Endothelial cell of umbilical vein (primary cell): Measurements from ENCODE around the gene MYO15A. TPM values are rescaled to one million over a fixed set of nuclear protein-coding genes. Genes with fewer than 3 reads are reported as not detected.

Experiments used
- BruUV-seq: library from RNA; stranded (reverse); fragments of 400-500 nt; replicated peaks from 2 replicates; lab custom pipeline; 2021; lab: Mats Ljungman, UMichigan
- CTCF ChIA-PET: fragments of 300-600, 350-600 bp; sonication (Branson Sonifier 250); formaldehyde crosslinking; loops from one replicate; lab custom pipeline; 2021; ENCODE audit warnings: antibody characterized with exemption, inconsistent platforms; lab: Charles Lee
- POLR2A ChIA-PET: fragments of 300-600, 350-600 bp; sonication (Branson Sonifier 250); formaldehyde crosslinking; loops from one replicate; lab custom pipeline; 2021; ENCODE audit warnings: antibody characterized with exemption, inconsistent platforms; lab: Charles Lee
- DNase-seq: peaks from one replicate; pipeline ENCODE4 v3.0.0-alpha.2; 2011; ENCODE audit warnings: low read depth, low spot score
- FAIRE-seq: peaks from 2 replicates; lab custom pipeline; 2011; peaks lifted over from hg19 to GRCh38; lab: Jason Lieb, UNC
- H2AFZ ChIP-seq: 2 replicates; pipeline ENCODE4 v1.6.0; 2012; ENCODE audit warnings: low read depth, low read length, control low read depth, inconsistent platforms
- H3K27ac ChIP-seq: 2 replicates; pipeline ENCODE4 v1.5.1; 2011; ENCODE audit warnings: low read depth, mild to moderate bottlenecking, control low read depth, low read length, moderate library complexity; ENCODE audit not compliant: insufficient read depth
- H3K27me3 ChIP-seq, 2 experiments: 2 replicates each; pipeline versions ENCODE4 v1.6.0 to v1.6.1; 2011; ENCODE audit warnings: low read length in 2 of 2, mixed read lengths in 1 of 2; ENCODE audit not compliant: control insufficient read depth in 2 of 2, insufficient read depth in 2 of 2
- H3K36me3 ChIP-seq, 2 experiments: 2 replicates in 1 of 2; 3 replicates in 1 of 2; pipeline ENCODE4 v1.5.1; 2011; ENCODE audit warnings: low read length in 2 of 2, mild to moderate bottlenecking in 1 of 2, moderate library complexity in 1 of 2; ENCODE audit not compliant: control insufficient read depth in 2 of 2, insufficient read depth in 2 of 2; ENCODE audit errors: extremely low read depth in 1 of 2
- H3K4me1 ChIP-seq: 3 replicates; pipeline ENCODE4 v1.5.1; 2011; ENCODE audit warnings: mild to moderate bottlenecking, low read length; ENCODE audit not compliant: control insufficient read depth, insufficient read depth; ENCODE audit errors: extremely low read depth
- H3K4me2 ChIP-seq: 2 replicates; pipeline ENCODE4 v1.6.1; 2011; ENCODE audit warnings: low read length, control low read depth, mixed read lengths; ENCODE audit not compliant: insufficient read depth
- H3K4me3 ChIP-seq, 3 experiments: fragments of 200-600 bp in 1 of 3; sonication (generic), shearing (Covaris generic) in 1 of 3; replicated peaks in 1 of 3; 2 replicates each; pipeline ENCODE4 v1.5.1; 2011 to 2016; ENCODE audit warnings: control low read depth in 3 of 3, low read length in 3 of 3, mild to moderate bottlenecking in 2 of 3, inconsistent platforms in 1 of 3, low read depth in 1 of 3, moderate library complexity in 1 of 3; ENCODE audit not compliant: insufficient read depth in 1 of 3
- H3K79me2 ChIP-seq: 2 replicates; pipeline ENCODE4 v1.6.0; 2012; ENCODE audit warnings: low read length, inconsistent platforms; ENCODE audit not compliant: control insufficient read depth, insufficient read depth
- H3K9ac ChIP-seq: replicated peaks from 2 replicates; pipeline ENCODE3; 2011; ENCODE audit warnings: low read length, control low read depth; ENCODE audit not compliant: insufficient read depth; ENCODE audit errors: extremely low read depth
- H3K9me1 ChIP-seq: replicated peaks from 3 replicates; pipeline ENCODE4 v1.6.0; 2011; ENCODE audit warnings: mild to moderate bottlenecking, low read length; ENCODE audit not compliant: control insufficient read depth, insufficient read depth; ENCODE audit errors: extremely low read depth
- H3K9me3 ChIP-seq: replicated peaks from 2 replicates; pipeline ENCODE4 v1.5.1; 2012; ENCODE audit warnings: low read length, inconsistent platforms; ENCODE audit not compliant: control insufficient read depth, insufficient read depth
- H4K20me1 ChIP-seq: replicated peaks from 2 replicates; pipeline ENCODE3; 2011; ENCODE audit warnings: mild to moderate bottlenecking, low read length; ENCODE audit not compliant: control insufficient read depth, insufficient read depth; ENCODE audit errors: extremely low read depth
- CTCF ChIP-seq, 2 donors: IDR thresholded peaks; 1 replicate in 1 of 2; 2 replicates in 1 of 2; pipeline ENCODE4 v1.5.1; 2011; ENCODE audit warnings: low read length in 2 of 2, mild to moderate bottlenecking in 2 of 2, moderate library complexity in 2 of 2, control low read depth in 1 of 2, inconsistent platforms in 1 of 2, low read depth in 1 of 2; ENCODE audit not compliant: insufficient read depth in 1 of 2; ENCODE audit errors: extremely low read depth in 1 of 2
- EZH2 ChIP-seq: IDR thresholded peaks from 2 replicates; pipeline ENCODE4 v1.6.1; 2012; ENCODE audit warnings: borderline replicate concordance, low read depth, mild to moderate bottlenecking, moderate library complexity, low read length, inconsistent platforms; ENCODE audit not compliant: severe bottlenecking
- FOS ChIP-seq: IDR thresholded peaks from 2 replicates; pipeline ENCODE4 v1.6.1; 2011; ENCODE audit warnings: mild to moderate bottlenecking, low read length, moderate library complexity, borderline replicate concordance; ENCODE audit not compliant: insufficient read depth
- GATA2 ChIP-seq: IDR thresholded peaks from 2 replicates; pipeline ENCODE4 v1.7.0; 2011; ENCODE audit warnings: low read depth, mild to moderate bottlenecking, moderate library complexity, mixed read lengths, low read length; ENCODE audit not compliant: insufficient read length, insufficient read depth
- JUN ChIP-seq: IDR thresholded peaks from 2 replicates; pipeline ENCODE4 v1.6.1; 2011; ENCODE audit warnings: borderline replicate concordance, low read depth; ENCODE audit not compliant: insufficient read length, insufficient read depth
- MAX ChIP-seq: IDR thresholded peaks from 2 replicates; pipeline ENCODE4 v1.6.1; 2011; ENCODE audit not compliant: insufficient read depth, insufficient read length
- POLR2AphosphoS5 ChIP-seq: IDR thresholded peaks from 2 replicates; pipeline ENCODE4 v1.6.1; 2012; ENCODE audit warnings: low read depth, mild to moderate bottlenecking, control low read depth, low read length, moderate library complexity; ENCODE audit not compliant: insufficient read depth
- dilution Hi-C: fragments of 300-500 bp; cut with MboI; formaldehyde crosslinking; loops from one replicate; pipeline ENCODE4 v1.15.0; 2019; ENCODE audit warnings: low sequenced_read_pairs; ENCODE audit not compliant: extremely low pct_ligation_motif_present
- intact Hi-C: fragments of 100-400 bp; cut with micrococcal nuclease; formaldehyde crosslinking; loops from one replicate; pipeline ENCODE4 v1.10.0; 2022
- polyA plus RNA-seq, 4 experiments: library from polyadenylated mRNA; depleted of rRNA in 3 of 4; stranded (reverse) in 3 of 4; unstranded in 1 of 4; fragments of >200 nt; gene quantifications; 2 replicates each; pipeline versions ENCODE4 v1.2.1 to v1.2.3, GENCODE V29; 2011 to 2012; ENCODE audit warnings: missing spikeins in 1 of 4
- total RNA-seq: library from RNA; stranded (reverse); gene quantifications from 2 replicates; pipeline ENCODE4 v1.2.3, GENCODE V29; 2021

Gene MYO15A
- total and polyA plus RNA-seq, 2 donors (not counting 3 experiments of a cell fraction or from before 2014, with no cell fraction given): 0.46 to 0.82 TPM

- Histone ChIP-seq H3K4me1 (no peaks in the 10 kb centered on the region), H2AFZ (no peak overlapping the region), H4K20me1 (no peaks in the 10 kb centered on the region), H3K9ac (no peak overlapping the region), H3K27me3 (no peaks in the 10 kb centered on the region), H3K36me3 (peaks cover 0 to 16% of the 10 kb centered on the region in 2 experiments), H3K4me2 (no peak overlapping the region), H3K9me1 (no peaks in the 10 kb centered on the region), H3K27ac (no peak overlapping the region), H3K9me3 (no peaks in the 10 kb centered on the region), H3K79me2 (no peaks in the 10 kb centered on the region), H3K4me3 (no peak overlapping the region)
- FAIRE-seq: no peak
- ChIA-PET POLR2A (no interaction called here), CTCF (no interaction called here)
- BruUV-seq: no TSS peak
- no peak for DNase-seq
- TF ChIP-seq JUN: no peak
- TF ChIP-seq FOS: no peak
- no peak for TF ChIP-seq POLR2AphosphoS5
- no peak for TF ChIP-seq GATA2
- TF ChIP-seq CTCF (IDR thresholded peaks at IDR 0.05; ENCODE audit: extremely low read depth in 1 of 2, insufficient read depth in 1 of 2, low read depth in 1 of 2, low read length in 2 of 2): no peak
- no peak for TF ChIP-seq MAX
- no peak for TF ChIP-seq EZH2
- dilution Hi-C loops (no loop called here), intact Hi-C loops (no loop called here)
Measured at GRCh38 chr17:18065546-18065945, 43.0 kb upstream of the MYO15A start.
